Mesenchymal stem cell (in vitro differentiated cells and primary cell): Measurements from ENCODE around the gene NRP1.
A peak's percentile ranks its signal among the peaks of the same experiment; 100 is the strongest.

Source experiments
- DNase-seq: peaks from one replicate; pipeline ENCODE4 v3.0.0-alpha.2; 2013
- H2AFZ ChIP-seq: one replicate; pipeline ENCODE4 v1.6.1; 2013; ENCODE audit warnings: low read depth, mild to moderate bottlenecking, control low read depth, inconsistent platforms, low read length, moderate library complexity
- H2AK5ac ChIP-seq: 2 replicates; pipeline ENCODE4 v1.6.1; 2013; ENCODE audit warnings: low read length, moderate library complexity, mild to moderate bottlenecking, inconsistent platforms; ENCODE audit not compliant: severe bottlenecking
- H2BK120ac ChIP-seq: one replicate; pipeline ENCODE4 v1.6.1; 2013; ENCODE audit warnings: low read depth, mild to moderate bottlenecking, inconsistent platforms, low read length, moderate library complexity
- H2BK12ac ChIP-seq, 2 experiments: one replicate each; pipeline ENCODE4 v1.6.1; 2013; ENCODE audit warnings: inconsistent platforms in 2 of 2, low read length in 2 of 2, mild to moderate bottlenecking in 2 of 2, moderate library complexity in 2 of 2, control low read depth in 1 of 2
- H2BK15ac ChIP-seq: one replicate; pipeline ENCODE4 v1.6.1; 2013; ENCODE audit warnings: mild to moderate bottlenecking, low read depth, inconsistent platforms; ENCODE audit not compliant: poor library complexity, severe bottlenecking
- H2BK5ac ChIP-seq: 2 replicates; pipeline ENCODE4 v1.6.1; 2013; ENCODE audit warnings: low read depth, mild to moderate bottlenecking, low read length, control low read depth, inconsistent platforms; ENCODE audit not compliant: poor library complexity, severe bottlenecking
- H3K14ac ChIP-seq, 2 experiments: one replicate each; pipeline ENCODE4 v1.6.1; 2013; ENCODE audit warnings: inconsistent platforms in 2 of 2, low read length in 2 of 2, control low read depth in 1 of 2, mild to moderate bottlenecking in 1 of 2, moderate library complexity in 1 of 2
- H3K18ac ChIP-seq, 2 experiments: one replicate each; pipeline ENCODE4 v1.6.1; 2013; ENCODE audit warnings: inconsistent platforms in 2 of 2, low read length in 2 of 2, control low read depth in 1 of 2, low read depth in 1 of 2, mild to moderate bottlenecking in 1 of 2
- H3K23ac ChIP-seq, 2 experiments: one replicate each; pipeline ENCODE4 v1.6.1; 2013; ENCODE audit warnings: inconsistent platforms in 2 of 2, low read length in 2 of 2, mild to moderate bottlenecking in 2 of 2, moderate library complexity in 2 of 2, control low read depth in 1 of 2
- H3K27ac ChIP-seq: 2 replicates; pipeline ENCODE4 v1.5.1; 2013; ENCODE audit warnings: mild to moderate bottlenecking, moderate library complexity, low read length, control low read depth, inconsistent platforms; ENCODE audit not compliant: poor library complexity, severe bottlenecking
- H3K27me3 ChIP-seq, 2 experiments: 2 replicates each; pipeline versions ENCODE4 v1.6.1 to v1.7.0; 2013; ENCODE audit warnings: low read length in 2 of 2, mild to moderate bottlenecking in 2 of 2, moderate library complexity in 2 of 2, control low read depth in 1 of 2, inconsistent platforms in 1 of 2; ENCODE audit not compliant: control insufficient read depth in 1 of 2, insufficient read depth in 1 of 2
- H3K36me3 ChIP-seq, 2 experiments: 2 replicates each; pipeline versions ENCODE4 v1.6.1 to v1.7.0; 2013; ENCODE audit warnings: low read length in 2 of 2, control low read depth in 1 of 2, inconsistent platforms in 1 of 2, low read depth in 1 of 2, mild to moderate bottlenecking in 1 of 2; ENCODE audit not compliant: insufficient read depth in 2 of 2, control insufficient read depth in 1 of 2
- H3K4ac ChIP-seq, 2 experiments: one replicate each; pipeline ENCODE4 v1.6.1; 2013; ENCODE audit warnings: inconsistent platforms in 2 of 2, low read length in 2 of 2, mild to moderate bottlenecking in 2 of 2, moderate library complexity in 2 of 2, control low read depth in 1 of 2, low read depth in 1 of 2
- H3K4me1 ChIP-seq: 2 replicates; pipeline ENCODE4 v1.6.1; 2013; ENCODE audit warnings: low read depth, low read length, control low read depth; ENCODE audit not compliant: control insufficient read depth, insufficient read depth
- H3K4me2 ChIP-seq: 2 replicates; pipeline ENCODE4 v1.6.1; 2013; ENCODE audit warnings: low read length, mild to moderate bottlenecking, inconsistent platforms; ENCODE audit not compliant: poor library complexity, severe bottlenecking
- H3K4me3 ChIP-seq, 2 experiments: 2 replicates each; pipeline versions ENCODE4 v1.5.1 to v1.7.0; 2013; ENCODE audit warnings: low read length in 2 of 2, mild to moderate bottlenecking in 2 of 2, control low read depth in 1 of 2, low read depth in 1 of 2; ENCODE audit not compliant: insufficient read depth in 1 of 2
- H3K79me1 ChIP-seq: replicated peaks from 2 replicates; pipeline ENCODE4 v1.6.1; 2013; ENCODE audit warnings: mild to moderate bottlenecking, control low read depth, low read length, inconsistent platforms; ENCODE audit not compliant: poor library complexity, severe bottlenecking
- H3K9ac ChIP-seq: 2 replicates; pipeline ENCODE4 v1.7.0; 2013; ENCODE audit warnings: mild to moderate bottlenecking, low read length, moderate library complexity
- H3K9me3 ChIP-seq: 2 replicates; pipeline ENCODE4 v1.7.0; 2013; ENCODE audit warnings: mild to moderate bottlenecking, low read length; ENCODE audit not compliant: control insufficient read depth
- H4K8ac ChIP-seq: one replicate; pipeline ENCODE4 v1.6.1; 2013; ENCODE audit warnings: inconsistent platforms, mild to moderate bottlenecking, low read length, moderate library complexity
- H4K91ac ChIP-seq: one replicate; pipeline ENCODE4 v1.6.1; 2013; ENCODE audit warnings: mild to moderate bottlenecking, low read length, inconsistent platforms
- WGBS: methylation state at CpG from one replicate; pipeline ENCODE4 v1.1.7; 2013; ENCODE audit warnings: mixed read lengths; 5-methylcytosine and 5-hydroxymethylcytosine counted together

The NRP1 gene

GRCh38 chr10:33233221-33233620 lies 101.2 kb downstream of the NRP1 start:
- no peak for DNase-seq
- no peak overlapping the region for H2AFZ ChIP-seq
- no peak overlapping the region for H2BK120ac ChIP-seq
- no peak overlapping the region for H2BK12ac ChIP-seq
- H3K9ac ChIP-seq: no peak overlapping the region
- H3K27ac ChIP-seq: peak overlapping the region; percentile 9
- H4K8ac ChIP-seq: no peak overlapping the region
- H3K79me1 ChIP-seq: peaks cover 5% of the 10 kb centered on the region
- H3K14ac ChIP-seq: peak overlapping the region in 1 of 2 experiments; percentile 42
- H3K9me3 ChIP-seq: no peaks in the 10 kb centered on the region
- no peak overlapping the region for H2BK5ac ChIP-seq
- H3K4me3 ChIP-seq: no peak overlapping the region
- H3K27me3 ChIP-seq: no peaks in the 10 kb centered on the region
- H2AK5ac ChIP-seq: peak overlapping the region; percentile 66
- H3K4me1 ChIP-seq: peaks cover 3% of the 10 kb centered on the region
- peak overlapping the region in 1 of 2 experiments; percentile 78 for H3K18ac ChIP-seq
- no peak overlapping the region for H2BK15ac ChIP-seq
- H3K4ac ChIP-seq: peak overlapping the region in 1 of 2 experiments; percentile 66
- peaks cover 0 to 54% of the 10 kb centered on the region in 2 experiments for H3K36me3 ChIP-seq
- H3K23ac ChIP-seq: no peak overlapping the region
- no peak overlapping the region for H4K91ac ChIP-seq
- H3K4me2 ChIP-seq: no peak overlapping the region
- WGBS: 84% methylated on average over 2 of the region's 5 CpGs

DNA sequence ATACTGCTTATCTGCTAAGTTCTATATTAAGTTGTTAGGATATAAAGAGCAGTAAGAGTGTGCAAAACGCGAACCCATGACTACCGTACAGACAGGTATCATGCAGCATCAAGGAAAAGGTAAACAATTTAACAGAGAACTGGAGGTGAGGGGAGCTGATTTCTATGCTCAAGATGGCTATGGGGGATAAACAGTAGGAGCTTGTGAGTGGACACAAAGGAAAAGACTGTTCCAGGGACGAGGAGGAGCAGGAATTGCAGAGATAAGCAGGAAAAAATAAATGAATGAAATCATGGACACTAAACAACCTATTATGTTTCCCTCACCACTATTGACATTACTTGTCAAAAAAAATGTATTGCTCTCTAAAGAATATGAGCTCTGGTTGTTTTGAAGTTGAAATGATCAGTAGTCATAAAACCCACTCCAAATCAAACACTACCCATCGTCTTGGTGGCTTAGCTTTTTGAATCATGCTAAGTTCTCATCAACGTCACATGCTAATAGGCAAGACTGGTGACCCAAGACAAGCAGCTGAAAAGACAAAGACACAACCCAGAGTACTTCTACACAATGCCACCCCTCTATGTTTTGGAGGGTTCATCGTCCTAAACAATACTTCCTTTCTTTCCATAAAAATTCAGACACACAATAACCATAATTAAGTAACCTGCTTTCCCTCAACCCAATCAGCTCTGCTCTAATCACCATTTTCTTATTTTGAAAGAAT lies 102.7 kb downstream of the NRP1 start:
- H2BK15ac ChIP-seq: no peak overlapping the region
- no peak for DNase-seq
- H3K79me1 ChIP-seq: peaks cover 5% of the 10 kb centered on the region
- H3K23ac ChIP-seq: no peak overlapping the region
- peaks cover 0 to 51% of the 10 kb centered on the region in 2 experiments for H3K36me3 ChIP-seq
- no peak overlapping the region for H3K4me3 ChIP-seq
- H4K91ac ChIP-seq: no peak overlapping the region
- no peak overlapping the region for H4K8ac ChIP-seq
- H3K9me3 ChIP-seq: no peaks in the 10 kb centered on the region
- H3K9ac ChIP-seq: no peak overlapping the region
- H3K4me2 ChIP-seq: no peak overlapping the region
- no peak overlapping the region for H2BK120ac ChIP-seq
- no peaks in the 10 kb centered on the region for H3K27me3 ChIP-seq
- no peak overlapping the region for H2BK5ac ChIP-seq
- no peak overlapping the region for H3K27ac ChIP-seq
- no peak overlapping the region for H2BK12ac ChIP-seq
- H3K18ac ChIP-seq: no peak overlapping the region
- H3K14ac ChIP-seq: no peak overlapping the region
- no peak overlapping the region for H2AFZ ChIP-seq
- H3K4ac ChIP-seq: no peak overlapping the region
- no peak overlapping the region for H2AK5ac ChIP-seq
- H3K4me1 ChIP-seq: no peaks in the 10 kb centered on the region
- WGBS: 94% methylated on average over 6 of the region's 7 CpGs

- Histone ChIP-seq H3K79me1 (peaks cover 7% of the 10 kb centered on the region), H3K27ac (peak overlapping the region; percentile 58), H2BK120ac (no peak overlapping the region), H3K18ac (no peak overlapping the region), H3K14ac (no peak overlapping the region), H3K36me3 (peaks cover 9 to 57% of the 10 kb centered on the region in 2 experiments), H3K4ac (no peak overlapping the region), H3K9me3 (no peaks in the 10 kb centered on the region), H3K23ac (no peak overlapping the region), H2BK15ac (no peak overlapping the region), H4K91ac (no peak overlapping the region), H3K4me1 (peaks cover 2% of the 10 kb centered on the region), H4K8ac (no peak overlapping the region), H2BK5ac (no peak overlapping the region), H2AFZ (no peak overlapping the region), H3K4me2 (no peak overlapping the region), H3K9ac (peak overlapping the region; percentile 38), H3K27me3 (no peaks in the 10 kb centered on the region), H3K4me3 (peak overlapping the region in 1 of 2 experiments; percentile 16), H2AK5ac (peak overlapping the region; percentile 43), H2BK12ac (no peak overlapping the region)
- WGBS: 54% methylated on average over 2 of the region's 2 CpGs
- no peak for DNase-seq
These were observed 104.6 kb downstream of the NRP1 start for GRCh38 chr10:33229949-33230267.

- Histone ChIP-seq H2BK12ac (no peak overlapping the region), H3K14ac (no peak overlapping the region), H3K4me1 (peaks cover 2% of the 10 kb centered on the region), H3K4ac (no peak overlapping the region), H2BK120ac (no peak overlapping the region), H2AK5ac (peak overlapping the region; percentile 42), H4K8ac (no peak overlapping the region), H3K27me3 (no peaks in the 10 kb centered on the region), H3K79me1 (peaks cover 8% of the 10 kb centered on the region), H4K91ac (no peak overlapping the region), H2BK15ac (no peak overlapping the region), H3K4me3 (no peak overlapping the region), H3K36me3 (peaks cover 14 to 62% of the 10 kb centered on the region in 2 experiments), H3K4me2 (no peak overlapping the region), H2AFZ (no peak overlapping the region), H3K9ac (peak overlapping the region; percentile 57), H3K18ac (no peak overlapping the region), H3K27ac (peak overlapping the region; percentile 58), H3K23ac (no peak overlapping the region), H3K9me3 (no peaks in the 10 kb centered on the region), H2BK5ac (no peak overlapping the region)
- no peak for DNase-seq
- WGBS: 76% methylated on average over 2 of the region's 3 CpGs
These were observed 105.1 kb downstream of the NRP1 start for GRCh38 chr10:33229252-33229948.
